IMR-90 (cell line): ENCODE results near the gene SLCO3A1. TPM values are rescaled to one million over a fixed set of nuclear protein-coding genes. Genes with fewer than 3 reads are reported as not detected.

ENCODE experiments used
- ATAC-seq: fragments of 200-7000 bp; cut with Tn5 transposase; 2 replicates; pipeline ENCODE4 v1.9.1; 2020; ENCODE audit warnings: low read depth, mild to moderate bottlenecking, moderate library complexity
- BruUV-seq: library from RNA; stranded (reverse); fragments of 400-500 nt; replicated peaks from 2 replicates; lab custom pipeline; 2021; lab: Mats Ljungman, UMichigan
- CTCF ChIA-PET: fragments of 300-600 bp; formaldehyde crosslinking; extraction: SDS; loops from one replicate; lab custom pipeline; 2021; ENCODE audit warnings: antibody characterized with exemption; lab: Yijun Ruan, JAX
- POLR2A ChIA-PET: fragments of 300-600 bp; sonication (Branson Sonifier 250); formaldehyde crosslinking; loops from one replicate; lab custom pipeline; 2022; ENCODE audit warnings: antibody characterized with exemption; ENCODE audit not compliant: unreplicated experiment; lab: Charles Lee
- DNase-seq: peaks from one replicate; pipeline ENCODE4 v3.0.0; 2013
- H2AFZ ChIP-seq: replicated peaks from 2 replicates; pipeline ENCODE3; 2013; ENCODE audit warnings: low read length, mild to moderate bottlenecking; ENCODE audit not compliant: poor library complexity
- H2AK5ac ChIP-seq: 2 replicates; pipeline ENCODE4 v1.6.1; 2013; ENCODE audit warnings: low read depth, low read length, inconsistent platforms
- H2AK9ac ChIP-seq: replicated peaks from 2 replicates; pipeline ENCODE3; 2013; ENCODE audit warnings: mild to moderate bottlenecking, low read depth, low read length, moderate library complexity; ENCODE audit not compliant: poor library complexity
- H2BK120ac ChIP-seq: 2 replicates; pipeline ENCODE4 v1.6.1; 2013; ENCODE audit warnings: low read depth, low read length, inconsistent platforms
- H2BK15ac ChIP-seq: 3 replicates; pipeline ENCODE4 v1.6.1; 2013; ENCODE audit warnings: low read depth, low read length, inconsistent platforms
- H2BK20ac ChIP-seq: 2 replicates; pipeline ENCODE4 v1.6.1; 2013; ENCODE audit warnings: low read depth, mild to moderate bottlenecking, inconsistent platforms, low read length, moderate library complexity
- H2BK5ac ChIP-seq: 2 replicates; pipeline ENCODE4 v1.6.1; 2013; ENCODE audit warnings: mild to moderate bottlenecking, low read depth, low read length, inconsistent platforms; ENCODE audit not compliant: poor library complexity, severe bottlenecking
- H3K14ac ChIP-seq: replicated peaks from 2 replicates; pipeline ENCODE4 v1.6.1; 2013; ENCODE audit warnings: low read depth, low read length, inconsistent platforms
- H3K18ac ChIP-seq: 2 replicates; pipeline ENCODE4 v1.6.1; 2013; ENCODE audit warnings: low read depth, low read length, control low read depth
- H3K23ac ChIP-seq: 2 replicates; pipeline ENCODE4 v1.6.1; 2013; ENCODE audit warnings: low read depth, low read length, inconsistent platforms
- H3K27ac ChIP-seq: 2 replicates; pipeline ENCODE4 v1.5.1; 2013; ENCODE audit warnings: mild to moderate bottlenecking, control low read depth, low read length; ENCODE audit not compliant: insufficient read depth
- H3K27me3 ChIP-seq: 2 replicates; pipeline ENCODE4 v1.6.1; 2013; ENCODE audit warnings: low read length; ENCODE audit not compliant: control insufficient read depth, insufficient read depth
- H3K36me3 ChIP-seq: 2 replicates; pipeline ENCODE4 v1.6.1; 2013; ENCODE audit warnings: low read length, mixed read lengths; ENCODE audit not compliant: control insufficient read depth, insufficient read depth
- H3K4ac ChIP-seq: 2 replicates; pipeline ENCODE4 v1.6.1; 2013; ENCODE audit warnings: low read depth, low read length, inconsistent platforms
- H3K4me1 ChIP-seq: 2 replicates; pipeline ENCODE4 v1.6.1; 2013; ENCODE audit warnings: low read length, mixed read lengths; ENCODE audit not compliant: control insufficient read depth, insufficient read depth
- H3K4me2 ChIP-seq: 2 replicates; pipeline ENCODE4 v1.6.1; 2013; ENCODE audit warnings: low read depth, mild to moderate bottlenecking, control low read depth, low read length, moderate library complexity
- H3K4me3 ChIP-seq: 2 replicates; pipeline ENCODE4 v1.5.1; 2013; ENCODE audit warnings: low read depth, mild to moderate bottlenecking, control low read depth, low read length, moderate library complexity; ENCODE audit not compliant: insufficient read depth
- H3K56ac ChIP-seq: 2 replicates; pipeline ENCODE4 v1.6.1; 2013; ENCODE audit warnings: low read length, inconsistent platforms; ENCODE audit not compliant: insufficient read depth; ENCODE audit errors: extremely low read depth
- H3K79me1 ChIP-seq, 2 experiments: 2 replicates each; pipeline ENCODE4 v1.6.1; 2013; ENCODE audit warnings: low read length in 2 of 2, inconsistent platforms in 1 of 2, low read depth in 1 of 2
- H3K9ac ChIP-seq: 2 replicates; pipeline ENCODE4 v1.6.1; 2013; ENCODE audit warnings: low read depth, low read length, control low read depth
- H3K9me1 ChIP-seq: 2 replicates; pipeline ENCODE4 v1.6.1; 2013; ENCODE audit warnings: low read length, inconsistent platforms; ENCODE audit not compliant: insufficient read depth
- H3K9me3 ChIP-seq: 2 replicates; pipeline ENCODE4 v1.6.1; 2013; ENCODE audit warnings: low read length; ENCODE audit not compliant: control insufficient read depth, insufficient read depth
- H4K20me1 ChIP-seq: 2 replicates; pipeline ENCODE4 v1.6.1; 2013; ENCODE audit warnings: low read length, inconsistent platforms; ENCODE audit not compliant: insufficient read depth
- H4K5ac ChIP-seq: 2 replicates; pipeline ENCODE4 v1.6.1; 2013; ENCODE audit warnings: mild to moderate bottlenecking, low read depth, low read length, control low read depth
- H4K8ac ChIP-seq, 2 experiments: 2 replicates each; pipeline ENCODE4 v1.6.1; 2013; ENCODE audit warnings: low read depth in 2 of 2, low read length in 2 of 2, control low read depth in 1 of 2, inconsistent platforms in 1 of 2
- H4K91ac ChIP-seq: 2 replicates; pipeline ENCODE4 v1.6.1; 2013; ENCODE audit warnings: low read depth, low read length, inconsistent platforms; ENCODE audit not compliant: insufficient read depth
- CHD1 ChIP-seq: IDR thresholded peaks from 2 replicates; pipeline ENCODE4 v1.6.1; 2012; ENCODE audit warnings: low read depth, low read length, improper control_type of control experiment
- CTCF ChIP-seq: conservative IDR thresholded peaks from 2 replicates; pipeline ENCODE4 v1.5.1; 2012; ENCODE audit warnings: mild to moderate bottlenecking, low read depth, low read length, improper control_type of control experiment
- ELK1 ChIP-seq: fragments of 150-350 bp; IDR thresholded peaks from 2 replicates; pipeline ENCODE4 v1.6.1; 2016; ENCODE audit warnings: low read depth, mild to moderate bottlenecking, low read length, moderate library complexity, borderline replicate concordance
- FOS ChIP-seq: fragments of 150-350 bp; IDR thresholded peaks from 2 replicates; pipeline ENCODE4 v1.6.1; 2016; ENCODE audit warnings: low read depth, low read length
- MAFK ChIP-seq: IDR thresholded peaks from 2 replicates; pipeline ENCODE4 v1.6.1; 2012; ENCODE audit warnings: low read depth, low read length, improper control_type of control experiment
- MAZ ChIP-seq: IDR thresholded peaks from 2 replicates; pipeline ENCODE4 v1.6.1; 2012; ENCODE audit warnings: low read depth, mild to moderate bottlenecking, low read length, improper control_type of control experiment, moderate library complexity, borderline replicate concordance
- MXI1 ChIP-seq: IDR thresholded peaks from 2 replicates; pipeline ENCODE4 v1.6.1; 2012; ENCODE audit warnings: low read depth, mild to moderate bottlenecking, low read length, moderate library complexity, borderline replicate concordance
- NFE2L2 ChIP-seq: fragments of 150-350 bp; IDR thresholded peaks from 2 replicates; pipeline ENCODE4 v1.6.1; 2016; ENCODE audit warnings: low read depth, mild to moderate bottlenecking, low read length
- POLR2A ChIP-seq: IDR thresholded peaks from 2 replicates; pipeline ENCODE4 v1.6.1; 2012; ENCODE audit warnings: mild to moderate bottlenecking, low read depth, low read length
- RAD21 ChIP-seq: IDR thresholded peaks from 2 replicates; pipeline ENCODE4 v1.6.1; 2012; ENCODE audit warnings: low read length, improper control_type of control experiment
- SMC3 ChIP-seq: fragments of 150-350 bp; IDR thresholded peaks from 2 replicates; pipeline ENCODE4 v1.6.1; 2016; ENCODE audit warnings: low read depth, mild to moderate bottlenecking, antibody characterized with exemption, low read length, moderate library complexity
- USF2 ChIP-seq: fragments of 150-350 bp; IDR thresholded peaks from 2 replicates; pipeline ENCODE4 v1.6.1; 2017; ENCODE audit warnings: mild to moderate bottlenecking, antibody characterized with exemption, low read length, low read depth
- WGBS, 2 experiments: methylation state at CpG; one replicate each; pipeline versions ENCODE4 v1.1.5 to v1.1.7; 2013; ENCODE audit warnings: missing lambda C conversion rate in 2 of 2; ENCODE audit not compliant: insufficient read length in 1 of 2; ENCODE audit errors: extremely low coverage in 2 of 2; 5-methylcytosine and 5-hydroxymethylcytosine counted together
- dilution Hi-C: fragments of 300-500 bp; cut with HindIII; formaldehyde crosslinking; loops from one replicate; pipeline ENCODE4 v1.14.3; 2018; ENCODE audit warnings: low sequenced_read_pairs; ENCODE audit not compliant: unreplicated experiment
- in situ Hi-C: fragments of 300-500 bp; cut with MboI; formaldehyde crosslinking; loops from 3 replicates; pipeline ENCODE4 v1.14.3; 2019; ENCODE audit warnings: low sequenced_read_pairs, inconsistent platforms, mixed read lengths
- intact Hi-C: fragments of 100-400 bp; cut with micrococcal nuclease; formaldehyde crosslinking; loops from 2 replicates; pipeline ENCODE4 v1.10.0; 2022
- polyA plus RNA-seq, 3 experiments: library from polyadenylated mRNA; depleted of rRNA; stranded (reverse); fragments of >200 nt; gene quantifications; 2 replicates each; pipeline ENCODE4 v1.2.3, GENCODE V29; 2012; ENCODE audit warnings: low replicate concordance in 1 of 3
- total RNA-seq: library from RNA; depleted of rRNA; stranded (reverse); fragments of >200 nt; gene quantifications from 2 replicates; pipeline ENCODE4 v1.2.3, GENCODE V29; 2012

SLCO3A1 gene
- total and polyA plus RNA-seq, 2 of the 4 experiments (the other 2 are of a cell fraction): 4.7 to 8.1 TPM

GRCh38 chr15:92142242-92143232 is 289.0 kb downstream of the SLCO3A1 start:
- ChIA-PET CTCF (no interaction called here), POLR2A (no interaction called here)
- H3K18ac ChIP-seq: no peak overlapping the region
- no peak overlapping the region for H3K23ac ChIP-seq
- H3K4me1 ChIP-seq: no peaks in the 10 kb centered on the region
- H4K5ac ChIP-seq: no peak overlapping the region
- no peak overlapping the region for H4K8ac ChIP-seq
- H3K14ac ChIP-seq: no peak overlapping the region
- no peak for TF ChIP-seq FOS
- no peak for TF ChIP-seq ELK1
- TF ChIP-seq MXI1: no peak
- no peak for TF ChIP-seq CHD1
- TF ChIP-seq SMC3: no peak
- TF ChIP-seq POLR2A: no peak
- TF ChIP-seq RAD21: no peak
- no peak for TF ChIP-seq CTCF
- TF ChIP-seq USF2: no peak
- TF ChIP-seq MAZ: no peak
- TF ChIP-seq MAFK: no peak
- TF ChIP-seq NFE2L2: no peak
- H3K56ac ChIP-seq: no peak overlapping the region
- no peak overlapping the region for H3K27ac ChIP-seq
- H3K9ac ChIP-seq: no peak overlapping the region
- H2AK9ac ChIP-seq: no peak overlapping the region
- WGBS, 2 experiments: 80% methylated on average over 1 of the region's 13 CpGs; no CpG with 5 or more reads in 1 of the 2 experiments
- no peaks in the 10 kb centered on the region for H3K27me3 ChIP-seq
- intact Hi-C loops: no loop called here
- no peak overlapping the region for H3K4ac ChIP-seq
- no peak overlapping the region for H2AK5ac ChIP-seq
- no peaks in the 10 kb centered on the region for H3K79me1 ChIP-seq
- no TSS peak for BruUV-seq
- no peak overlapping the region for H4K91ac ChIP-seq
- H2AFZ ChIP-seq: no peak overlapping the region
- no peaks in the 10 kb centered on the region; the same call in 1 of the 2 replicates for H3K36me3 ChIP-seq
- no peak overlapping the region for H3K4me3 ChIP-seq
- no peaks in the 10 kb centered on the region for H4K20me1 ChIP-seq
- H2BK20ac ChIP-seq: no peak overlapping the region
- no peaks in the 10 kb centered on the region for H3K9me3 ChIP-seq
- no peak for ATAC-seq
- H3K9me1 ChIP-seq: no peaks in the 10 kb centered on the region
- H3K4me2 ChIP-seq: no peak overlapping the region
- no peak for DNase-seq
- H2BK120ac ChIP-seq: no peak overlapping the region
- no peak overlapping the region for H2BK15ac ChIP-seq
- no peak overlapping the region for H2BK5ac ChIP-seq
- dilution Hi-C loops: no loop called here
- in situ Hi-C loops: no loop called here
